H7 (cell line): ENCODE data around the gene NAGA. TPM values are rescaled to one million over a fixed set of nuclear protein-coding genes. Genes with fewer than 3 reads are reported as not detected.

Experiments
- DNase-seq: peaks from one replicate; pipeline ENCODE4 v3.0.0; 2012
- H3K27me3 ChIP-seq: 2 replicates; pipeline ENCODE4 v1.6.0; 2011; ENCODE audit warnings: mild to moderate bottlenecking, low read length; ENCODE audit not compliant: control insufficient read depth, insufficient read depth
- H3K36me3 ChIP-seq: replicated peaks from 2 replicates; pipeline ENCODE4 v1.5.1; 2011; ENCODE audit warnings: low read length; ENCODE audit not compliant: control insufficient read depth, insufficient read depth
- H3K4me3 ChIP-seq: 2 replicates; pipeline ENCODE4 v1.5.1; 2011; ENCODE audit warnings: low read depth, mild to moderate bottlenecking, control low read depth, low read length, moderate library complexity; ENCODE audit not compliant: insufficient read depth
- total RNA-seq: library from RNA; depleted of rRNA; stranded (reverse); fragments of >200 nt; shearing (Covaris generic); gene quantifications from 2 replicates; pipeline ENCODE4 v1.2.3, GENCODE V29; 2014

NAGA gene
- total RNA-seq, 1 experiment from 2014 or later, result 30.9 TPM

- no peak for DNase-seq
- Histone ChIP-seq H3K4me3 (no peak overlapping the region), H3K27me3 (peaks cover 2% of the 10 kb centered on the region)
Observed at GRCh38 chr22:42068291-42068690, 2.3 kb downstream of the NAGA start.

GRCh38 chr22:42067671-42068251 is 2.9 kb downstream of the NAGA start:
- Histone ChIP-seq H3K27me3 (no peaks in the 10 kb centered on the region; the same call in 1 of the 2 replicates), H3K4me3 (no peak overlapping the region), H3K36me3 (peaks cover 4% of the 10 kb centered on the region)
- no peak for DNase-seq

More at GRCh38 chr22:42068291-42068690, 2.3 kb downstream of the NAGA start:
- H3K36me3 ChIP-seq, result peaks cover 4% of the 10 kb centered on the region

GRCh38 chr22:42066937-42067336 is 3.7 kb downstream of the NAGA start:
- DNase-seq, result no peak
- H3K4me3 ChIP-seq, result no peak overlapping the region
- no peaks in the 10 kb centered on the region; the same call in 1 of the 2 replicates for H3K27me3 ChIP-seq
- peaks cover 4% of the 10 kb centered on the region for H3K36me3 ChIP-seq

GRCh38 chr22:42066126-42066761 is 4.4 kb downstream of the NAGA start:
- Histone ChIP-seq H3K4me3 (no peak overlapping the region), H3K36me3 (peaks cover 7% of the 10 kb centered on the region), H3K27me3 (no peaks in the 10 kb centered on the region; the same call in 1 of the 2 replicates)
- DNase-seq, result no peak

- Histone ChIP-seq H3K36me3 (peaks cover 8% of the 10 kb centered on the region), H3K27me3 (no peaks in the 10 kb centered on the region; the same call in 1 of the 2 replicates), H3K4me3 (no peak overlapping the region)
- peak; percentile 68 for DNase-seq
Observed at GRCh38 chr22:42065438-42066125, 5.0 kb downstream of the NAGA start.

- H3K4me3 ChIP-seq, result no peak overlapping the region
- H3K36me3 ChIP-seq, result peaks cover 13% of the 10 kb centered on the region
- DNase-seq, result no peak
- H3K27me3 ChIP-seq, result no peaks in the 10 kb centered on the region
Observed at GRCh38 chr22:42064629-42065028, 6.0 kb downstream of the NAGA start.

GRCh38 chr22:42062506-42063170 is 8.0 kb downstream of the NAGA start:
- H3K4me3 ChIP-seq, result no peak overlapping the region
- H3K27me3 ChIP-seq, result no peaks in the 10 kb centered on the region
- no peak for DNase-seq
- peaks cover 11% of the 10 kb centered on the region for H3K36me3 ChIP-seq

GRCh38 chr22:42061041-42061440 is 9.6 kb downstream of the NAGA start:
- Histone ChIP-seq H3K4me3 (no peak overlapping the region), H3K27me3 (no peaks in the 10 kb centered on the region), H3K36me3 (peaks cover 9% of the 10 kb centered on the region)
- no peak for DNase-seq

GRCh38 chr22:42060489-42060888 is 10.1 kb downstream of the NAGA start:
- Histone ChIP-seq H3K27me3 (no peaks in the 10 kb centered on the region), H3K4me3 (no peak overlapping the region), H3K36me3 (peaks cover 9% of the 10 kb centered on the region)
- no peak for DNase-seq

- H3K27me3 ChIP-seq, result no peaks in the 10 kb centered on the region
- no peak for DNase-seq
- peaks cover 9% of the 10 kb centered on the region for H3K36me3 ChIP-seq
- H3K4me3 ChIP-seq, result no peak overlapping the region
Observed at GRCh38 chr22:42056757-42057511, 13.7 kb downstream of the NAGA start.

- H3K4me3 ChIP-seq, result no peak overlapping the region
- H3K36me3 ChIP-seq, result no peaks in the 10 kb centered on the region
- no peak for DNase-seq
- H3K27me3 ChIP-seq, result no peaks in the 10 kb centered on the region
Observed at GRCh38 chr22:42052765-42053164, 17.8 kb downstream of the NAGA start.

GRCh38 chr22:42050641-42051180 is 19.9 kb downstream of the NAGA start:
- no peak for DNase-seq
- H3K27me3 ChIP-seq, result no peaks in the 10 kb centered on the region
- H3K4me3 ChIP-seq, result no peak overlapping the region
- no peaks in the 10 kb centered on the region for H3K36me3 ChIP-seq

GRCh38 chr22:42041784-42042183 is 28.8 kb downstream of the NAGA start:
- Histone ChIP-seq H3K27me3 (no peaks in the 10 kb centered on the region), H3K36me3 (no peaks in the 10 kb centered on the region), H3K4me3 (no peak overlapping the region)
- no peak for DNase-seq

- DNase-seq, result no peak
- Histone ChIP-seq H3K4me3 (no peak overlapping the region), H3K36me3 (no peaks in the 10 kb centered on the region), H3K27me3 (no peaks in the 10 kb centered on the region)
Observed at GRCh38 chr22:42039271-42039670, 31.3 kb downstream of the NAGA start.
